Stimulated activated CD4-positive, alpha-beta T cell treated with anti-CD3 and anti-CD28 coated beads, Interleukin-2, amount 100 ng/mL, for 4 hours (primary cell): ENCODE data around the gene FKBP1B.
A peak's percentile ranks its signal among the peaks of the same experiment; 100 is the strongest.
"Not testable (repeated sequence)": the region's sequence is repeated elsewhere in the genome, so short reads cannot be mapped to it uniquely, and the experiment has no call there.

Source experiments
- DNase-seq: peaks from one replicate; pipeline ENCODE4 v3.0.0-alpha.2; 2020; ENCODE audit warnings: low read depth

Gene FKBP1B

DNA sequence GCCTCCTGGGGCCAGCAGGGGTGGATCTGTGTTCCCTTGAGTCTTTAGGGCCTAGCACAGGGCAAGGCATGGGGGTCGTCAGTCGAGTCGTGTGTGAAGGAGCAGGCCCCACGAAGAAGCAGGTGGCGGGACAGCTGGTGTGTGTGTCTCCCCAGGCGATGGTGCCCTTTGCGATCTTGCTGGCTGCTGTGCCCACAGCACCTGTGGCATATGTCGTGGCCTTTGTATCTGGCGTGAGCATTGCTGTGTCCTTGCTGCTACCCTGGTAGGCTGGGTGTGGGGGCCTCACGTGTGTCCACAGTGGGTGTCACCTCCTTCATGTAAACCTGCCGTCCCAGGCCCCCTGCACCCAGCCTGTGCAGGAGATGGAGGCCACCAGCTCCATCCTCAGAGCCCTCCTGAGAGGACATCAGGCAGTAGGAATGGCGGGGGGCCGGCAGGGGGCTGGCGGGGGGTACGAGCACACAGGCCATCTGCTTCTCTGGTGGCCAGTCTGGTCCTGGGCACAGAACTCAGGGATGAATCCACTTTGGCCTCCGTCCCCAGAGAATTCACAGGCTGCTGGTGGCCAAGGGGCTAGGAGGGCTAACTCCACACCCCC is 26.5 kb upstream of the FKBP1B start:
- no peak for DNase-seq

DNA sequence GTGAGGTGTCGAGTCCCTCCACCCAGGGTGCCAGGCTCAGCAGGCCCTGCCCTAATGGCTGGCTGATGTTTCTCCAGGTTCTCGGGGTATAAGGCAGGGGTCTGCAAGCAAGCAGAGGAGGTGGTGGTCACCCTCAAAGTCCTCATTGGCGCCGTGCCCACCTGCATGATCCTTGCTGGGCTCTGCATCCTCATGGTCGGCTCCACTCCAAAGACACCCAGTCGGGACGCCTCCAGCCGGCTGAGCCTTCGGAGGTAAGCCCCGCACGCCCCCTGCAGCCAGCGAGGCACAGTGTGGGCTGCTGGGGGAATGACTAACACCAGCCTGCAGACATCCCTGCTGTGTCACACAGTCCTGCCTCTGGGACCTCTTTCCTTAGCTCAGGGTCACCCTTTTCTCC is 25.5 kb upstream of the FKBP1B start:
- no peak for DNase-seq

DNA sequence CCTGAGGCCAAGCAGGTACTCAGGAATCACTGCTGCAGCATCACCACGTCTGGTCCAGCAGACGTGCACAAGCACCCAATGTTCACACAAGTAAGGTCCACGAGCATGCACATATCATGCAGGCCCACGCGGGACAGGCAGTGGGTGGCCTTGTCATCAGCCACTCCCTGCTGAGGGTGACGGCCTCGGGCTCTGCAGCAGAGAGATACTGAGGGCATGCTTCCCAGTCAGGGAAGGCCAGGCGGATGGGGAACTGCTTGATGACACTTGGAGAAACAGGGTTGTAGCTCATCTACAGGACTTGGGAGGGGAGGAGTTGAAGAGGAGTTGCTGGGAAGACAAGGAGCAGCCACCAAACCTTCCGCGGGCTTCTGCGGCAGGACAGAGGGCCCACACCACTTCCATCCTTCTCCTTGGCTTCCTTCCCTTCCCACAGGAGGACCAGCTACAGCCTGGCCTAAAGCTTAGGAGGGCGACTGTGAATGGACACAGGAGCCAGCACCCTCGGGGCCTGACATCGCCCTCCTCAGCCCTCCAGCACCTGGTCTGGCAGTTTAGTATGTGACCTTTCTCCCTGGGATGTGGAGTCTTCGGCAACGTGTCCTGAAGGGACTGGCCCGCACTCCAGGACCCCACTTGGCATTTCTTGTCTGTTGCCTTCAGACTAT is 24.4 kb upstream of the FKBP1B start:
- no peak for DNase-seq

DNA sequence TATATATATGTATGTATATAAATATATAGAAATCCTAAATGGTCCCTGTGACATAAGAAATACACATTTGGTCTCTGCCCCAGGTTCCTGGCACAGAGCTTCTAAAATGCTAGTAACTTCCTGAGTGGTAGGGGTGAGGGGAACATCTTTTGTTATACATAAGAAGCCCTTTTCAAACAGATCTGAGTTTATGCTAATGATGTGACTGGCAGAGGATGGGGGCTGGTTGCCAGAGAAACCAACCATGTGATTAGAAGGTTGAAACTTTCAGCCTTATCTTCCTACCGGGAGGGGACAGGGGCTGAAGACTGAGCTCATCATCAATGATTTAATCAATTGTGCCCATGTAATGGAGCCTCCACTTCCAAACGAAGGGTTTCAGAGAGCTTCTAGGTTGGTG is 23.3 kb upstream of the FKBP1B start:
- no peak for DNase-seq

DNA sequence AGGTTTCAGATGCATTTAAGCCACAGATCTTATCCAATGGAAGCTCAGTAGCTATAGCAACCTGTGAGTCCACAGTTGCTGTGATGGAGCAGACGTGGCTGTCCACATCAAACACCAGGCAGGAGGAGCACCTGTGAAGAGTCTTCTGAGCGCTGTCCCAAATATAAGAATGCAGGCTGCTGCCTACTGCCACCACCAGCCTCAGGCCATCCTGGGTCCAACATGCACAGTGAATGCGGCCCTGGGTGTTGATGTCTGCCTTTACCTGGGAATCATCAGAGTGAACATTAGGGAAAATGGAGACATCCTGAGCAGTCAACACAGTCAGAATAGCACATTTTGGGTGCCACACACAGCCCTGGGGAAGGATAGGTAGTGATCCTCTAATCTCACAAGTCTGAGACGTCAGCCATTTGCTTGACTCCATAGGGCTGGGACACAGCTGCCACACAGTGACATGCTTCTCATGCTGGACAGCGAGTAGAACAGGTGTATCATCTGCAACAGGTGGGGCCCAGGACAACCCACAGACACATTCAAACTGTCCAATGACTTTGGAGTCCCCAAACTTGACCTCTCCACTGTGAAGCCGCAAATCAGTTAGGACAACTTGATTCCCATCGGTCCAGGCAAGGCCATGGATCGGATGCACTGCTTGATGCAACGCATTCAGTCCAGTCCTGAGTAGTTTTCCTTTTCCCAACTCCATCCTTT is 10.6 kb upstream of the FKBP1B start:
- no peak for DNase-seq

DNA sequence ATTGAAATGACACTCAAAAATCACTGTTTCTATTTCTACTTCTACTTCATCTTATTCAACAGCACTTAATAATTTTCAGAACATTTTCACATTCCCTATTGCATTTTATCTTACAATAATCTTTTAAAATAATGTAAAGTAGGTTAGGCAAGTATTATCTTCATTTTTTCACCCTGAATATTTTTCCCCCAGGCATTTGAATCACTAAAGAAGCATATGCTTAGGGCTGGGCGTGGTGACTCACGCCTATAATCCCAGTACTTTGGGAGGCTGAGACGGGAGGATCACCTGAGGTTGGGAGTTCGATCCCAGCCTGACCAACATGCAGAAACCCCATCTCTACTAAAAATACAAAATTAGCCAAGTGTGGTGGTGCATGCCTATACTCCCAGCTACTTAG is 9.0 kb upstream of the FKBP1B start:
- no peak for DNase-seq

DNA sequence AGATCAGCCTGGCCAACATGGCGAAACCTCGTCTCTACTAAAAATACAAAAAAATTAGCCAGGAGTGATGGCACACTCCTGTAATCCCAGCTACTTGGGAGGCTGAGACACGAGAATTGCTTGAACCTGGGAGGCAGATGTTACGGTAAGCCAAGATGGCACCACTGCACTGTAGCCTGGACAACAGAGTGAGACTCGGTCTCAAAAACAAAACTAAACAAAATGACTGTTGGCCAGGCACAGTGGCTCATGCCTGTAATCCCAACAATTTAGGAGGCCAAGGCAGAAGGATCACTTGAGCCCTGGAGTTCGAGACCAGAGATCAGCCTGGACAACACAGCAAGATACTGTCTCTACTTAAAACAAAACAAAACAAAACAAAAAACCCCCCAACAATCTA is 6.4 kb upstream of the FKBP1B start:
- not testable (repeated sequence) for DNase-seq

DNA sequence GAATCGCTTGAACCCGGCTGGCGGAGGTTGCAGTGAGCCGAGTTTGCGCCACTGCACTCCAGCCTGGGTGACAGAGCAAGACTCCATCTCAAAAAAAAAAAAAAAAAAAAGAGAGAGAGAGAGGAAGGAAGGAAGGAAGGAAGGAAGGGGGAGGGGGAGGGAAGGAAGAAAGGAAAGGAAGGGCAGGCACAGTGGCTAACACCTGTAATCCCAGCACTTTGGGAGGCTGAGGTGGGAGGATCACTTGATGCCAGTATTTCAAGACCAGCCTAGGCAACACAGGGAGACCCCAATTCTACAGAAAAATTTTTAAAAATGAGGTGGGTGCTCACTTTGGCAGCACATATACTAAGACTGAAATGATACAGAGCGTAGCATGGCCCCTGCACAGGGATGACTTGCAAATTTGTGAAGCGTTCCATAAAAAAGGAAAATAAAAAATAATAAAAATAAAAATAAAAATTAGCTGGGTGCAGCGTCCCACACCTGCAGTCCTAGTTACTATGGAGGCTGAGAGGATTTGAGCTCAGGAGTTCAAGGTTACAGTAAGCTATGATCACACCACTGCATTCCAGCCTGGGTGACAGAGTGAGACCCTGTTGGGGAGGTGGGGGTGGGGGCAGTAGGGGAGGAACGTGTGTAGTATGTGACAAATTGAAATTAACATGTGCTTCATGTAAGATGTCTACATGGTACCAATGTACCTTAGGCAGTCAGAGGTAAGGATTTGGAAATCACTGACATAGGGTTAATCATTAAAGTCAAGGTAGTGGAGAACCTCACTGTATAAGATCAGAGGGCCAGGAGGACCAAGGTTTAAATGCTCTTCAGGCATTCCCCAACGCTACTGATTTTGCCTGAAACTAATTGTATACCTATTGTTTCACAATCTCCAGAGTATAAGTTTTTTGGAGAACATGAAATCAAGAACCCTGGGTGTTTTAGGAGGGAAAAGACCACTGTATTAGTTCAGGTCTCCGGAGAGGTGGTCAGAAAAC is 3.7 kb upstream of the FKBP1B start:
- DNase-seq = no peak

DNA sequence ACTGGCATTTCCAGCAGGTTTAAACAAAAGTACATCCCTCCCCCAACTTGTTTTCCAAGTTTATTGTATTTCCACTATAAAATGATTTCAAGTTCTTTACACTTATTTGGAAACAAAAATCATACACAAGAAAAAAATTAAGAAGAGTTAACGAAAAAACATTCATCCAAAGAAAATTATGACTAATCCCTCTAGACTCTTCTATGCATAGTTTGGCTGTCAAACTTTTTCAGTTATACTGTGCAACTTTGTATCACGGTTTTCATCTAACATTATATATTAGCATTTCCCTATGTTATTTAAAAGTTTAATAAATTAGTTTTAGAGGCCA is 3.0 kb upstream of the FKBP1B start:
- DNase-seq = no peak

DNA sequence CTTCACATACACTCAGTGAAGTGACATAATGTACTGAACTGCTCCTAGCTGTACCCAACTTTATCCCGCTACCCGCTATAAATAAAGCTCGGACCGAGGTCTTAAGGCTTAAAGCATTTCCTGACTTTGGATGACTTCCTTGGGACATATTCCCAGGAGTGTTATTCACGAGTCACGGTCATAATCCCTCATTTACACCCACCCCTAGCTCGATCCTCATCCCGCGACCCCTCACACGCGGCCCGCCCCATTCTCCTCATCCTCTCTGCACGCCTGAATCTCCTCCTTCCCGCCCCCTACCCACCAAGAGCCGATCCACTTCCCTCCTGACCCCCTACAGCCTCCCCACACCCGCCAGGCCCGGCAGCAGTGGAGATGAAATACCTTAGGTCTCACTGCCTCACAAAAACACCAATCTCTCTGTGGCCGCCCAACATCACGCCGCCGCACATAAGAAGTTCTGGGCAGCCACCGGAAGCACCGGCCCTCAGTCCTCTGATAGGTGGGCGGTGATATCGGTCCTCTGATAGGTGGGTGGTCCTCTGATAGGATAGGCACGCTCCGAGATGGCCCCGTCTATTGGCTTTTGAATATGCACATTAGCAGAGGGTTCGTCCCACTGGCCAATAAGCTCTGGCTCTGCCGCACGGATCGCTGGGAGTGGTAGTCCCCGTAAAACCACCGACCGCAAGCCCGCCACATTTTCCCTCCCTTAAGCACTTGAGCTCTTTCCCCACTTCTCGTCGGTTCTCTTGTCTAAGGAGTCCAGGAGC is 2.4 kb upstream of the FKBP1B start, which contains the start of gene WDCP:
Gene WDCP, minus strand, starts transcription at position 462 of the 773 bp plus-strand sequence. CDS start 7,897 bp downstream, outside the sequence.
- DNase-seq = peak; percentile 89

DNA sequence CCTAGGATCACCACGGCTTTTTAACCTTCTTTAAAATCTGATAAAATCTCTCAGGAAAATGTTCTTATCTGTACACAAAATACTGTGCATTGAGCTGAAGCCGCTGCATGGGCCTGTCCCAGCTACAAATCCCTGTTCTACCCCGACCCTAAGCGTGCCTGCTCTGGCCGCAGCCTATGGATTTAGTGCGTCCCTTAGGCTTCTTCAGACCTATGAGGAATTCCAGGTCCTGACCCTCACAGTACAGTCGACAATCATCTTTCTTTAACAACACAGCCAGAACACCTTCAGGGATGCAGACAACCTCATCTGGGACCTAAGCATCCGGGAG is 1.9 kb upstream of the FKBP1B start:
- DNase-seq = no peak

DNA sequence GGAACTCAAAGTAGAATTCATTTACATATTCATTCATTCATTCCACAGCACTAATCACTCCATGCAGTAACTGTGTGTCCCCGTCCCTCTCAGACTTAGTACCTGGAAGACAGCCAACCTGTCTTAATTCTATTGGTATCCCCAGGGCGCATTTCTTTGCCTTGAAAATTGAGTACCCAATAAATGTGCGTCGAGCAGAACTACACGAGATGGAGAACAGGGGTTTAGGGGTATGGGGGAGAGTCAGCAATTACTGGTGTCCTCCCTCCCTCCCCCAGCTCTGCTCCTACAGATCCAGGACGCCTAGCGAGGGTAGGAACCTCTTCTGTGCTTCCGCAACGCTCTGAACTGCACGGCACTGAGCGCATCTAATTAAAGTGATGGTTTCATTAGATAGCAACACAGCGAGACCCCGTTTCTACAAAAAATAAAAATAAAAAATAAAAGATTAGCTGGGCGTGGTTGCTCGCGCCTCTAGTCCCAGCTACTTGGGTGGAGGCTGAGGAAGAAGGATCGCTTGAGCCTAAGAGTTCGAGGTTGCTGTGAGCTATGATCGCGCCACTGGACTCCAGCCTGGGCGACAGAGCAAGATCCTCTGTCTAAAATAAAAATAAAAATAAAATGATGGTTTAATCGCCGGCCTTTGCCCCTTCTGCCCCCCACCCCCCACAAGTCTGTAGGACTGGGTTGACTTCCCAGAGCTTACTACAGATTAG is 614 bp upstream of the FKBP1B start:
- DNase-seq = no peak

DNA sequence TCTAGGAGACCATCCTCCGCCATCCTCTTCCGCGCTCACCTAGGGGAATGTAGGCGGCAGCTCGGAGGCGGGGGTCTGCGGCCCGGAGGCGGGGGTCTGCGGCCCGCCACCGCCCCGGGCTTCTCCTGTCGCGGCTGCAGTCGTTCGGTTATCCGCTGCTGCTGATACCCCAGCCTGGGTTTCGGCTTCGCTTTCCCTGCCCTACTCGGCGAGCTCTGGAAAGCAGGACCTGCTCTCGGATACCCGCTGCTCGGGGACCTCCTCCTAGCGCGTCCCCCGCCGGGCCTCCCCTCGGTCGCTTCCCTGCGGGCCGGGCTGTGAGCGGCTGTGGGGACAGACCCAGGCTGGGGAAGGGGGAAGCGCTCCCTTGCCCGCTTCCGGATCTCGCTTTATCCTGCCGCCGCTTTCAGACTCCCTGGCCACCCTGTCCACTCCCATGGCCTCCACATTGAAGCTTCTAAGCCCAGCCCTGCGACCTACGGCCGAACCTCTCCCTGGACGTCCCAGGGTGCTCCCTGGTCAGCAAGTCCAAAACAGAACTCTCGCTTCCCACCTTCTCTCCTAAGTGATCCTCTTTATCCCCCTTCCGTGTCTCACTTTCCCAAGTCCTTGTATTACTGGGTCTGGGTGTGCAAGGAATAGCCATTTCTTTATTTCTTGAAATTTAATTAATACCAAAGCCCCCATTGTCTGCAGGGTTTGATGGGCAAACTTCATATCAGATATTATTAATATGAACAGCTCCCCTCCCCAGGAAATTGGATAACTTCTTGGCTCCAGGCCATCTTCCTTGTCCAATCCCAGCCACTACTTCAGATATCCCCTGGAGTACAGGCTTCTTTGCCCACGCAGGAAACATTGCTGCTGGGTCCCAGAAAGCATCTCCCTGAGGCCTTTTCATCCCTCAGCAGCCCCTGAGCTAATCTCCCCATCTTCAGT is 769 bp downstream of the FKBP1B start:
- DNase-seq = no peak

DNA sequence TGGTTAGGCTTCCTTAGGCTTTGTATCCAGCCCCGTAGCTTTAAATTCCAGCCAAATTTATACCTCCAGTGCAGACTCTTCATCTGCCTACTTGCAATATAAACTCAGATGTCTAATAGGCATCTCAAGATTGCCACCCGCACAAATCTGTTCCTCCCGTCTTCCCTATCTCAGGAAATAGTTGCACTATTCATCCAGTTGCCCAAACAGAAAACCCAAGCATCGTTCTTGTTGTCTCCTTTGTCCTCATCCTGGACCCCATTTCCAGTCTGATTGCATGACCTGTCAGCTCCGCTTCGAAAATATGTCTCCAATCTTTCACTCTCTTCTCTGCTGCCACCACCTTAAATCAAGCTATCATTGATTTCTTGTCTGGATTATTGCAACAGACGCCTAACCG is 2.3 kb downstream of the FKBP1B start:
- DNase-seq = no peak

DNA sequence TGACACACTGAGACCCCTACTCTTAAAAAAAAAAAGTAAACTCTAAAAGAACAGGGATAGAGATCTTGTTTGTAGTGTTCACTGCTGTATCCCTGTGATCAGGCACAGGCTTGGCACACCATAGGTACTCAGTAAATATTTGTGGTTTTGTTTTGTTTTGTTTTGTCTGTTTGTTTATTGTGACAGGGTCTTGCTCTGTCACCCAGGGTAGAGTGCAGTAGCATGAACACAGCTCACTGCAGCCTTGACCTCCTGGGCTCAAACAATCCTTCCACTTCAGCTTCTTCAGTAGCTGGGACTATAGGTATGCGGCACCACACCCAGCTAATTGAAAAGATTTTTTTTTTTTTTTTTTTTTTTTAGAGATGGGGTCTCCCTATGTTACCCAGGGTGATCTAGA is 3.4 kb downstream of the FKBP1B start:
- DNase-seq = no peak

DNA sequence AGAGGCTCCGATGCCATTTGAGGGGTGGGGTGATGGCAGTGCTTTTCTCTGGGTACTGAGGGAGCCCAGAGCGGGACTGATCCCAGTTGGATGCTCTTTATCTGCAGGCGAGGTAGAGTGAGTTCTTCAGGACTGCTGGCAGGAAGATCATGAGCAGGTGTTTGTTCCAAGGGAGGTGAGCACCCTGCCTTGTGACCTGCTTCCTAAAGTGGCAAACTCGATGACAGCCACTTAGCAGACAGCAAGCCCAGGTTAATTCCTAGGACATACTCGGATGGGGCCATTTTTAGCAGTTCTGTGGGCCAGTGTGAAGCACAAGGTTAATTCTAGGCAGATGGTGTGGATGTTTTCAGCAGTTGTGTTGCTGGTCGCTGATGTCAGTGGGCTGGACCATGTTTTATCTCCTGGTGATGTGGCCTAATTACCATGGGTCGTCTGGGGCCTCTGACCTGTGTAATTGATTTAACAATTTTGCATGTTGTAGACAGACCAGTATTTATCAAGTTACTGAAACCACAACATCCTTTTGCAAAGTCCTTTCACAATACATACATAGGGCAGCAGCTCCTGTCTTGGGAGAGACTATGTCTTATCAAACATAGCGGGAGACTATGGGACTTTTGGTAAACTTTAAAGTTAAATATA is 4.9 kb downstream of the FKBP1B start:
- no peak for DNase-seq

DNA sequence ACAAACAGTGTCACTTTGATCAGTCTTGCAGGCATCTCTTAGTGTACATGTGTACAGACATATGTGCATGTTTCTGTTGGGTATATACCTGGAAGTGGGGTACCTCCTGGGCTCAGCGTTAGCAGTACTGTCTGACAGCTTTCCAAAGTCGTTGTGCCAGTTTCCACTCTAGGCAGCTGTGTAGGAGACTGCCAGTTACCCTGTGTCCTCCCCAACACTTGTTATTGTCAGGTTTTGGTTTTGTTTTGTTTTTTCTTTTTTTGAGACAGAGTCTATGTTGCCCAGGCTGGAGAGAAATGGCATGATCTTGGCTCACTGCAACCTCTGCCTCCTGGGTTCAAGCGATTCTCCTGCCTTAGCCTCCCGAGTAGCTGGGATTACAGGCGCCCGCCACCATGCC is 6.2 kb downstream of the FKBP1B start:
- DNase-seq = no peak

DNA sequence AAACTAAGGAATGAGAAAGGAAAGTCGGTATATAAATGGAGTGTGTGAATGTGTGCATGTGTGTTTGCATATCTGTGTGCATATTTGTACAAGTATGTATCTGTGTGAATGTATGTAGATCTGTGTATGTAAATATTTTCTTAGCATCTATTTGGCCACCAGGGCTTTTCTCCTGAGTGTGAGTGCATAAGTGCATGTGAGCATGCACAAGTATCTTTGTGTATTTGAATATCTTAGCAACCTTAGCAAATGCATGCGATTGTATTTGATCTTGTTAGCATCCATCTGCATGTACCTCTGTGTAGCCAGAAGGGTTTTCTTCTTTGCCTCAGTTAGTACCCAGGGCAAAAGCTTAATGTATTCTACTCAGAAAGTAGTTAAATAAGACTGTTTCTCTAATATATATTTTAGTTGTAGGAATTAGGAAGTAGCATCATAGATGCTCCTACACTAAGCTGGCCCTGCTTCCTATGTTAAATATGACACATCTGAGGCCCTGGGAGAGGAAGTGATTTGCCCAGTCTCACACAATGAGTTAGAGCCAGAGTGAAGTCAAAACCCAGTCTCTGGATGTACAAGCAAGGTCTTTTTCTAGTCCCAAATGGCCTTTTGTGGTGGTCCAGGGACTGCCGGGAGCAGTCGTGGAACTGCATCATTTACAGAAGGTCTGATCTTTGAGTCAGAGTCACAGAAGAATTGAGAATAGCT is 9.2 kb downstream of the FKBP1B start:
- no peak for DNase-seq

DNA sequence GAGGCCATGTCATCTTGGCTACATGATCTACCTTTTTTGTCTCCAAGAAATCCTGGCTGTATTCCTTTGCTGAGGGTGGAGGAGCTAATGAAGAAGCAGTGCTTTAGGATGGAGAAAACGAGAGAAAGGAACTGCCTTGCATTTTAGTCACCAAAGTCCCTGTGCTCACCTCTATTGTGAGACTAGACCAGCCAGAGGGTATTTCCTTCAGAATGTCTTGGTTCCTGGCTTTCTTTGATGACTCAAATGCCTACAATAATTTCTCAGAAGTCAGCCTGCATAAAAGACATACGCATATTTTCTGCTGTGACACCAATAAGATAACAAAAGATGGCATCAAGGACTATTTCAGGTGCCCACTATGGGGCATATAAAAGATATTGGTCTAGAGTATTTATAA is 15.8 kb downstream of the FKBP1B start:
- DNase-seq = no peak
